WTC11 (cell line): ENCODE data around the gene PRM2. TPM values are rescaled to one million over a fixed set of nuclear protein-coding genes. Genes with fewer than 3 reads are reported as not detected.

Experiments used
- ATAC-seq: fragments of 200-7000 bp; cut with Tn5 transposase; 2 replicates; pipeline ENCODE4 v1.10.0; 2021; ENCODE audit warnings: mild to moderate bottlenecking, moderate library complexity
- CTCF ChIA-PET: fragments of 300-600 bp; sonication (Branson Sonifier 250); formaldehyde crosslinking; loops from one replicate; lab custom pipeline; 2021; ENCODE audit warnings: antibody characterized with exemption; lab: Charles Lee
- POLR2A ChIA-PET: fragments of 350-600 bp; sonication (Branson Sonifier 250); formaldehyde crosslinking; loops from one replicate; lab custom pipeline; 2021; ENCODE audit warnings: antibody characterized with exemption; lab: Charles Lee
- DNase-seq: peaks from one replicate; pipeline ENCODE4 v3.0.0; 2021; ENCODE audit warnings: low spot score
- H3K27ac Mint-ChIP-seq: 2 replicates; pipeline ENCODE4 v1.8.0; 2021; ENCODE audit warnings: mixed read lengths
- H3K27me3 Mint-ChIP-seq: 2 replicates; pipeline ENCODE4 v1.8.0; 2021; ENCODE audit warnings: low read depth, mild to moderate bottlenecking, moderate library complexity, mixed read lengths
- H3K36me3 Mint-ChIP-seq: 2 replicates; pipeline ENCODE4 v1.8.0; 2021; ENCODE audit warnings: mixed read lengths
- H3K4me1 Mint-ChIP-seq: 2 replicates; pipeline ENCODE4 v1.8.0; 2022; ENCODE audit warnings: mixed read lengths
- H3K4me3 Mint-ChIP-seq: 2 replicates; pipeline ENCODE4 v1.8.0; 2021; ENCODE audit warnings: mild to moderate bottlenecking, moderate library complexity, mixed read lengths
- H3K9me3 Mint-ChIP-seq: 2 replicates; pipeline ENCODE4 v1.8.0; 2021; ENCODE audit warnings: mixed read lengths
- CDX4 ChIP-seq: fragments of 250-450 bp; sonication (Bioruptor Pico); IDR thresholded peaks from 2 replicates; pipeline ENCODE4 v1.9.0; 2021; ENCODE audit warnings: moderate library complexity, mild to moderate bottlenecking, inconsistent platforms, borderline replicate concordance
- E2F1 ChIP-seq: sonication (generic); formaldehyde crosslinking; IDR thresholded peaks from 2 replicates; pipeline ENCODE4 v1.8.0; 2022; ENCODE audit warnings: mild to moderate bottlenecking, missing genetic modification reagents
- EMX1 ChIP-seq: fragments of 250-450 bp; sonication (Bioruptor Pico); IDR thresholded peaks from 2 replicates; pipeline ENCODE4 v1.8.0; 2021; ENCODE audit warnings: mild to moderate bottlenecking
- ETV6 ChIP-seq: sonication (generic); formaldehyde crosslinking; IDR thresholded peaks from 2 replicates; pipeline ENCODE4 v1.8.1; 2022; ENCODE audit warnings: mild to moderate bottlenecking, missing genetic modification reagents
- FOXP1 ChIP-seq: sonication (generic); formaldehyde crosslinking; IDR thresholded peaks from 2 replicates; pipeline ENCODE4 v1.8.0; 2022; ENCODE audit warnings: missing genetic modification reagents, mild to moderate bottlenecking, moderate library complexity, borderline replicate concordance
- GABPB1 ChIP-seq: sonication (generic); formaldehyde crosslinking; IDR thresholded peaks from 2 replicates; pipeline ENCODE4 v1.8.1; 2023; ENCODE audit warnings: mild to moderate bottlenecking, missing genetic modification reagents
- HMGXB4 ChIP-seq: sonication (generic); formaldehyde crosslinking; IDR thresholded peaks from 2 replicates; pipeline ENCODE4 v1.8.1; 2023; ENCODE audit warnings: mild to moderate bottlenecking, moderate library complexity, missing genetic modification reagents
- MAX ChIP-seq: sonication (generic); formaldehyde crosslinking; IDR thresholded peaks from 2 replicates; pipeline ENCODE4 v1.8.0; 2022; ENCODE audit warnings: mild to moderate bottlenecking, missing genetic modification reagents
- NFATC4 ChIP-seq: fragments of 250-450 bp; sonication (Bioruptor Pico); IDR thresholded peaks from 2 replicates; pipeline ENCODE4 v1.9.0; 2021; ENCODE audit warnings: mild to moderate bottlenecking
- PRDM15 ChIP-seq: sonication (generic); formaldehyde crosslinking; IDR thresholded peaks from 2 replicates; pipeline ENCODE4 v1.8.0; 2022; ENCODE audit warnings: missing genetic modification reagents
- PREB ChIP-seq: sonication (generic); formaldehyde crosslinking; IDR thresholded peaks from 2 replicates; pipeline ENCODE4 v1.8.1; 2022; ENCODE audit warnings: mild to moderate bottlenecking, missing genetic modification reagents, moderate library complexity, borderline replicate concordance
- ZBTB43 ChIP-seq: sonication (generic); formaldehyde crosslinking; IDR thresholded peaks from 2 replicates; pipeline ENCODE4 v1.8.1; 2023; ENCODE audit warnings: mild to moderate bottlenecking, missing genetic modification reagents
- ZNF121 ChIP-seq: sonication (generic); formaldehyde crosslinking; IDR thresholded peaks from 2 replicates; pipeline ENCODE4 v1.8.0; 2023; ENCODE audit warnings: missing genetic modification reagents
- ZNF219 ChIP-seq: sonication (generic); formaldehyde crosslinking; IDR thresholded peaks from 2 replicates; pipeline ENCODE4 v1.8.0; 2023; ENCODE audit warnings: missing genetic modification reagents, mild to moderate bottlenecking, borderline replicate concordance
- ZNF232 ChIP-seq: sonication (generic); formaldehyde crosslinking; IDR thresholded peaks from 2 replicates; pipeline ENCODE4 v1.8.0; 2022; ENCODE audit warnings: mild to moderate bottlenecking, missing genetic modification reagents
- ZNF263 ChIP-seq: sonication (generic); formaldehyde crosslinking; IDR thresholded peaks from 2 replicates; pipeline ENCODE4 v1.8.1; 2022; ENCODE audit warnings: low read depth, mild to moderate bottlenecking, moderate library complexity, missing genetic modification reagents
- ZNF396 ChIP-seq: fragments of 250-450 bp; sonication (Bioruptor Pico); IDR thresholded peaks from 2 replicates; pipeline ENCODE4 v1.8.0; 2021; ENCODE audit warnings: mild to moderate bottlenecking, moderate library complexity, borderline replicate concordance
- ZNF423 ChIP-seq: fragments of 250-450 bp; sonication (Bioruptor Pico); IDR thresholded peaks from 2 replicates; pipeline ENCODE4 v2.1.2; 2022; ENCODE audit warnings: mild to moderate bottlenecking, moderate library complexity
- ZNF512 ChIP-seq: sonication (generic); formaldehyde crosslinking; IDR thresholded peaks from 2 replicates; pipeline ENCODE4 v1.8.1; 2022; ENCODE audit warnings: missing genetic modification reagents, borderline replicate concordance
- ZNF671 ChIP-seq: fragments of 250-450 bp; sonication (Bioruptor Pico); IDR thresholded peaks from 2 replicates; pipeline ENCODE4 v1.8.0; 2021; ENCODE audit warnings: mild to moderate bottlenecking
- total RNA-seq: library from RNA; stranded (reverse); gene quantifications from 3 replicates; pipeline ENCODE4 v1.2.3, GENCODE V29; 2021

PRM2 gene
- total RNA-seq, 1 experiment from 2014 or later = not detected

- POLR2A ChIA-PET = interaction anchor here (0.6 to 3.0 kb wide), 7 partner anchors 29 to 99 kb away, joined by 3 to 27 read pairs (median 9); no protein-coding TSS in a partner anchor
- H3K9me3 Mint-ChIP-seq = no peaks in the 10 kb centered on the region
Observed at GRCh38 chr16:11257131-11257938, 18.9 kb downstream of the PRM2 start.

More at GRCh38 chr16:11257131-11257938, 18.9 kb downstream of the PRM2 start:
- no peak for TF ChIP-seq ZNF671 (CRISPR knock-in tag)
- peak; percentile 39; the same call in 1 of the 2 replicates for TF ChIP-seq E2F1 (CRISPR knock-in tag)
- no peak for TF ChIP-seq ZNF512
- 0 out of 2 replicates have a peak, but pooled peaks have one; percentile 18 for TF ChIP-seq ETV6 (CRISPR knock-in tag)
- no peak for TF ChIP-seq ZNF396 (CRISPR knock-in tag)
- no peak for TF ChIP-seq ZNF232
- TF ChIP-seq GABPB1 (CRISPR knock-in tag) = peak; percentile 26; the same call in 1 of the 2 replicates
- TF ChIP-seq PRDM15 (CRISPR knock-in tag) = peak; percentile 78
- TF ChIP-seq ZNF121 (CRISPR knock-in tag) = 0 out of 2 replicates have a peak, but pooled peaks have one; percentile 45
- TF ChIP-seq EMX1 = no peak
- no peak for TF ChIP-seq ZNF423 (CRISPR knock-in tag)
- TF ChIP-seq ZNF263 (CRISPR knock-in tag) = no peak
- TF ChIP-seq FOXP1 (CRISPR knock-in tag) = 0 out of 2 replicates have a peak, but pooled peaks have one; percentile 46
- TF ChIP-seq PREB (CRISPR knock-in tag) = 0 out of 2 replicates have a peak, but pooled peaks have one; percentile 41
- no peak for TF ChIP-seq ZNF219 (CRISPR knock-in tag)
- TF ChIP-seq CDX4 = no peak
- no peak for TF ChIP-seq NFATC4 (CRISPR knock-in tag)
- TF ChIP-seq HMGXB4 = peak; percentile 30; the same call in 1 of the 2 replicates
- peak; percentile 71 for TF ChIP-seq MAX (CRISPR knock-in tag)
- TF ChIP-seq ZBTB43 (CRISPR knock-in tag) = no peak
- peaks cover 39% of the 10 kb centered on the region for H3K4me1 Mint-ChIP-seq
- DNase-seq = peak; percentile 80
- peak overlapping the region; percentile 87 for H3K4me3 Mint-ChIP-seq
- ATAC-seq = peak; percentile 66
- CTCF ChIA-PET = interaction anchor here (0.6 to 5.1 kb wide), 35 partner anchors 10 to 687 kb away, joined by 3 to 104 read pairs (median 8); partner anchors contain the start of genes PRM1, PRM2, PRM3 and TNP2
- H3K27ac Mint-ChIP-seq = peak overlapping the region; percentile 87
- peaks cover 19% of the 10 kb centered on the region for H3K36me3 Mint-ChIP-seq
- H3K27me3 Mint-ChIP-seq = no peaks in the 10 kb centered on the region; the same call in 1 of the 2 replicates
